ENCODE results near the gene RBM10. TPM values are rescaled to one million over a fixed set of nuclear protein-coding genes. Genes with fewer than 3 reads are reported as not detected.

RBM10 gene, protein sequence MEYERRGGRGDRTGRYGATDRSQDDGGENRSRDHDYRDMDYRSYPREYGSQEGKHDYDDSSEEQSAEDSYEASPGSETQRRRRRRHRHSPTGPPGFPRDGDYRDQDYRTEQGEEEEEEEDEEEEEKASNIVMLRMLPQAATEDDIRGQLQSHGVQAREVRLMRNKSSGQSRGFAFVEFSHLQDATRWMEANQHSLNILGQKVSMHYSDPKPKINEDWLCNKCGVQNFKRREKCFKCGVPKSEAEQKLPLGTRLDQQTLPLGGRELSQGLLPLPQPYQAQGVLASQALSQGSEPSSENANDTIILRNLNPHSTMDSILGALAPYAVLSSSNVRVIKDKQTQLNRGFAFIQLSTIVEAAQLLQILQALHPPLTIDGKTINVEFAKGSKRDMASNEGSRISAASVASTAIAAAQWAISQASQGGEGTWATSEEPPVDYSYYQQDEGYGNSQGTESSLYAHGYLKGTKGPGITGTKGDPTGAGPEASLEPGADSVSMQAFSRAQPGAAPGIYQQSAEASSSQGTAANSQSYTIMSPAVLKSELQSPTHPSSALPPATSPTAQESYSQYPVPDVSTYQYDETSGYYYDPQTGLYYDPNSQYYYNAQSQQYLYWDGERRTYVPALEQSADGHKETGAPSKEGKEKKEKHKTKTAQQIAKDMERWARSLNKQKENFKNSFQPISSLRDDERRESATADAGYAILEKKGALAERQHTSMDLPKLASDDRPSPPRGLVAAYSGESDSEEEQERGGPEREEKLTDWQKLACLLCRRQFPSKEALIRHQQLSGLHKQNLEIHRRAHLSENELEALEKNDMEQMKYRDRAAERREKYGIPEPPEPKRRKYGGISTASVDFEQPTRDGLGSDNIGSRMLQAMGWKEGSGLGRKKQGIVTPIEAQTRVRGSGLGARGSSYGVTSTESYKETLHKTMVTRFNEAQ
- 28.9 and 31.9 TPM in 2 replicates for total RNA-seq

DNA sequence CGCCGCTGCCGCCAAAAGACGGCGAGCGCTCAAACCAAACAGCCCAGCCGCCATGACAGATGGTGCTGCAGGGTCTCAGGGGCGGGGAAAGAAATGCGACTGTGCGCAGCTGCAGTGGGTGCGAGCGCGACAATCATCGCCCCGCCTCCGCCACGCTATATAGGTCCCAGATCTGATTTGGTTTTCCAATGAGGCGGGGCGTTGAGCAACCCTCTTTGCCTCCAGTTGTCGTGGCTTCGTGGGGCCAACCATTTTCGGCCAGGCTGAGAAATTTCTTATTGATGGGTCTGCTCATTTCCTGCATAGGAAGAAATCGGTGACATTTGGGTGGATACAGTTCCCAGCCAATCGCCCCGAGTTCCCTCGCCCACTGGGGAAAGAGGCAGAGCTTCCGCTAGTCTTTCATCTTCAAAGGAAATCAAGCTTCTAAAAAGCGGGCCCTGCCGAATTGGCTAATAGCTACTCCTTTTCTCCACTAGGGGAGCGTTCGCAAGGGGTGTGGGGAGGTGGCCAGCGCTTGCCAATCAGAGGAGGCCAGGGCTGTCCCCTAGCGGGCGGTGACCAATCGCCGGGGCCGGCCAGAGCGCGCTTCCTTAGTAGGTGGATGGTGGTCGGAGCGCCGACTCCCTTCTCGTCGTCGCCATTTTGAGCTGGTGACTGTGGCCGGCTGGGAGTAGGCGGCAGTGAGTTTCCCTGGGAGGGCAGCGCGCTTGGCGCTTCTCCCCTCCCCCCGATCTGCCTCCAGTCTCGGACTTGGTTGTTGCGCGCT lies at the start of gene RBM10, which contains the start of gene NDUFB11:
Gene RBM10, plus strand, starts transcription at position 596 of the 769 bp plus-strand sequence. CDS start 2,261 bp downstream, outside the sequence.
Gene NDUFB11, minus strand, starts transcription at position 77 of the 769 bp plus-strand sequence. Its CDS starts 23 bp downstream, at position 54.

DNA sequence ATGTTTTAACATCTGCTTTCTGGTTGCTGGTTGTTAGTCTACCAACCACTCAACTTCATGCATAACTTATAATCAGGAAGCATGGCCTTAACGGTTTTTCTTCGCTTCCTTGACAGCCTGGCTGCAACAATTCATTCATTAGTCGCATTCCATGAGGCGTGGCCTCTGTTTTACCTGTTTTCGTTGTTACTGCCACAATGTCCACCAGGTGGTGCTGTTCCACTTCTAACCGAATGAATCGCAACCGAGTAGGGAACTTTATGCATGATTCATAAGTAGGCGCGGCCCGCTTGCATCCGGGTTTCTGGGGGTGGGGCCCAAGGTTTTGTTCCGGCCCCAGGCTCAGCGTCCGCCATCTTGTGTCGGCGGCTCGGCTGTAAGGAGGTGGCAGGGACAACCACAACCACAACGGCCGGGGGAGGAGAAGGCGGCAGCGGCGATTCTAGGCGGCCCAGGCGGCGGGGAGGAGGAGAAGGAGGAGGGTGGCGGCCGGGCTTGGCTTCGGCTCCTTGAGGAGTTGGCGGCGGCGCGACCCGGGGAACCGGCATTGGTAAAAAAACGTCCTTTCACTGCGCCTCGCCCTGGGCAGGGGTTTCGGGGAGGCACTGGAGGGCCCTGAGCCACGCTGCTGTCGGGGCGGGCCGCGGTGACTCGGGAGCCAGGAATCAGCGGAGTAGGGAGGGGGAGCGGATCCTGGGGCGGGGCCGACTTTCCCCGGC lies 48.6 kb downstream of the RBM10 start, which contains the start of gene UBA1:
Gene UBA1, plus strand, starts transcription at position 355 of the 719 bp plus-strand sequence. CDS start 4,974 bp downstream, outside the sequence.

DNA sequence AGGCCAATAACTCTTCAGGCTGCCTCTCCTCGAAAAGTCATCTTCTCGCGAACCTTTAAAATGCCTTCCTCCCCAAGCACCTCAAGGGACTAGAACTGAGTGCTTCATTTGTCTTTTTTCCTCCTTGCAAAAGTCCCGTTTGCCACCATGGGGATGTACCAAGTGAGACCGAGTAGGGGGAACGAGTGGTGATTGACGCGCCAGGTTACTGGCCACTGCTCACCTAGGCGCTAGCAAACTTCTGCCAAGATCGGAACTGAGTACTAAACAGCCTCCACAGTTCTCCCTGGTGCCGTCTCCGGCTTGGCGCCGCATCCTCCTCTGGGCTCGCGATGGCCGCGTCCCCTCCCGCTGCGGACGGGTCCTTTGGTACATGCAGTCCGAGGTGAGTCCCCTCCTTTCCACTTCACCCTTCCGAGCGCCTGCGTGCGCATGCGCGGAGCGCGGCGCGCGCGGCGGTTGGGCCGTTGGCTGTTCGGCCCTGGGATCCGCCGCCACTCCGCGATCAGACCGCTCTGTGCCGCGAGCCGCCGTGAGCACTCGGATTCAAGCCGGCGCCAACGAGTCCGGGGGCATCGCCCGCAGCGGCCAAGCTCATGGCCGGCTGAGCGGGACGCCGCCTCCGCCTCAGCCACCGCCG lies 73.4 kb downstream of the RBM10 start, which contains the start of gene CDK16:
Gene CDK16, plus strand, starts transcription at position 402 of the 640 bp plus-strand sequence. CDS start 4,877 bp downstream, outside the sequence.

DNA sequence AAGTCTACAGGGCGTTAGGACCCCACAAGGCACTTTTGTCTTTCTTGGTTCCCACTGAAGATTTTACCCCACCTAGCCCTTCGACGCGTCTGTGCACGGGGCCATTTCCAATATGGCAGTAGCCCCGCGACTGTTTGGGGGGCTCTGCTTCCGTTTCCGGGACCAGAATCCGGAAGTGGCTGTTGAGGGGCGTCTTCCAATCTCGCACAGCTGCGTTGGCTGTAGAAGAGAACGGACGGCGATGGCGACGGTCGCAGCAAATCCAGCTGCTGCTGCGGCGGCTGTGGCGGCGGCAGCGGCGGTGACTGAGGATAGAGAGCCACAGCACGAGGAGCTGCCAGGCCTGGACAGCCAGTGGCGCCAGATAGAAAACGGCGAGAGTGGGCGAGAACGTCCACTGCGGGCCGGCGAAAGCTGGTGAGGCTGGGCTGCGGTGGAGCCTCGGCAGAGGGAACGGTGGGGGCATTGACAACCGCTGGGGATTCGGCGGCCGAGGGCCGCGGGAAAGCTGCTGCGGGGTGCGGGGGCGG lies 87.8 kb downstream of the RBM10 start, which contains the start of gene USP11:
Gene USP11, plus strand, starts transcription at position 207 of the 530 bp plus-strand sequence. Its CDS starts 35 bp downstream, at position 242.

Other genes starting within 250 kb of the RBM10 start
- gene JADE3, start 232.8 kb upstream of the RBM10 start, total RNA-seq: 1.5 and 3.4 TPM in 2 replicates
- gene RGN, start 66.8 kb upstream of the RBM10 start, total RNA-seq: 0.90 and 2.8 TPM in 2 replicates
- gene NDUFB11, start 519 bp upstream of the RBM10 start, total RNA-seq: 46.8 and 48.4 TPM in 2 replicates
- 132 and 160 TPM in 2 replicates for gene UBA1, start 48.6 kb downstream of the RBM10 start, total RNA-seq
- 106 and 112 TPM in 2 replicates for gene CDK16, start 73.5 kb downstream of the RBM10 start, total RNA-seq
- gene USP11, start 87.8 kb downstream of the RBM10 start, total RNA-seq: 34.7 and 40.8 TPM in 2 replicates
- not detected in 2 replicates for gene ZNF157, start 225.4 kb downstream of the RBM10 start, total RNA-seq